ENCODE data around the gene COL6A1. TPM values are rescaled to one million over a fixed set of nuclear protein-coding genes. Genes with fewer than 3 reads are reported as not detected.

Gene COL6A1
- total RNA-seq, 2 donors from 2014 or later = 0.69 to 2.0 TPM

- H3K36me3 Mint-ChIP-seq (ENCODE audit: low read depth) = no peaks in the 10 kb centered on the region
- H3K4me3 Mint-ChIP-seq = no peak overlapping the region
- H3K4me1 Mint-ChIP-seq = no peaks in the 10 kb centered on the region
- peaks cover 39% of the 10 kb centered on the region for H3K27me3 Mint-ChIP-seq
- H3K9me3 Mint-ChIP-seq = no peaks in the 10 kb centered on the region
- no peak for ATAC-seq (replicated peaks)
- H3K27ac Mint-ChIP-seq = no peak overlapping the region
Observed at GRCh38 chr21:46021398-46021797, 39.8 kb downstream of the COL6A1 start.

- no peaks in the 10 kb centered on the region for H3K4me1 Mint-ChIP-seq
- peaks cover 32% of the 10 kb centered on the region for H3K27me3 Mint-ChIP-seq
- H3K27ac Mint-ChIP-seq = no peak overlapping the region
- no peaks in the 10 kb centered on the region for H3K9me3 Mint-ChIP-seq
- no peak overlapping the region for H3K4me3 Mint-ChIP-seq
- H3K36me3 Mint-ChIP-seq (ENCODE audit: low read depth) = no peaks in the 10 kb centered on the region
- no peak for ATAC-seq (replicated peaks)
Observed at GRCh38 chr21:46021978-46022544, 40.5 kb downstream of the COL6A1 start.

GRCh38 chr21:46022551-46023525 lies 41.3 kb downstream of the COL6A1 start:
- no peak overlapping the region for H3K4me3 Mint-ChIP-seq
- H3K27me3 Mint-ChIP-seq = peaks cover 24% of the 10 kb centered on the region
- H3K36me3 Mint-ChIP-seq (ENCODE audit: low read depth) = no peaks in the 10 kb centered on the region
- H3K27ac Mint-ChIP-seq = no peak overlapping the region
- no peaks in the 10 kb centered on the region for H3K9me3 Mint-ChIP-seq
- ATAC-seq (replicated peaks) = no peak
- no peaks in the 10 kb centered on the region for H3K4me1 Mint-ChIP-seq

GRCh38 chr21:46023555-46023954 lies 42.0 kb downstream of the COL6A1 start:
- H3K36me3 Mint-ChIP-seq (ENCODE audit: low read depth) = no peaks in the 10 kb centered on the region
- peaks cover 18% of the 10 kb centered on the region for H3K27me3 Mint-ChIP-seq
- no peak for ATAC-seq (replicated peaks)
- H3K27ac Mint-ChIP-seq = no peak overlapping the region
- H3K9me3 Mint-ChIP-seq = no peaks in the 10 kb centered on the region
- H3K4me1 Mint-ChIP-seq = no peaks in the 10 kb centered on the region
- no peak overlapping the region for H3K4me3 Mint-ChIP-seq

GRCh38 chr21:46024141-46024540 lies 42.6 kb downstream of the COL6A1 start:
- Mint-ChIP-seq H3K36me3 (ENCODE audit: low read depth) (no peaks in the 10 kb centered on the region), H3K27me3 (peaks cover 18% of the 10 kb centered on the region), H3K4me3 (no peak overlapping the region)

GRCh38 chr21:46025113-46025770 lies 43.7 kb downstream of the COL6A1 start:
- peak; percentile 51 for ATAC-seq (replicated peaks)

More at GRCh38 chr21:46024141-46024540, 42.6 kb downstream of the COL6A1 start:
- ATAC-seq (replicated peaks) = no peak
- H3K27ac Mint-ChIP-seq = no peak overlapping the region
- peaks cover 3% of the 10 kb centered on the region for H3K9me3 Mint-ChIP-seq
- H3K4me1 Mint-ChIP-seq = no peaks in the 10 kb centered on the region

GRCh38 chr21:46027851-46028493 lies 46.4 kb downstream of the COL6A1 start:
- Mint-ChIP-seq H3K4me1 (no peaks in the 10 kb centered on the region), H3K36me3 (ENCODE audit: low read depth) (no peaks in the 10 kb centered on the region), H3K27ac (no peak overlapping the region), H3K9me3 (peaks cover 5% of the 10 kb centered on the region), H3K4me3 (no peak overlapping the region), H3K27me3 (peaks cover 10% of the 10 kb centered on the region)
- ATAC-seq (replicated peaks) = no peak

More at GRCh38 chr21:46025113-46025770, 43.7 kb downstream of the COL6A1 start:
- Mint-ChIP-seq H3K4me3 (no peak overlapping the region), H3K4me1 (no peaks in the 10 kb centered on the region), H3K9me3 (peaks cover 5% of the 10 kb centered on the region), H3K27me3 (peaks cover 10% of the 10 kb centered on the region), H3K36me3 (ENCODE audit: low read depth) (no peaks in the 10 kb centered on the region), H3K27ac (no peak overlapping the region)

GRCh38 chr21:46028573-46029091 lies 47.1 kb downstream of the COL6A1 start:
- H3K36me3 Mint-ChIP-seq (ENCODE audit: low read depth) = no peaks in the 10 kb centered on the region
- H3K9me3 Mint-ChIP-seq = peaks cover 5% of the 10 kb centered on the region
- peaks cover 10% of the 10 kb centered on the region for H3K27me3 Mint-ChIP-seq
- no peak overlapping the region for H3K27ac Mint-ChIP-seq
- no peak for ATAC-seq (replicated peaks)
- no peaks in the 10 kb centered on the region for H3K4me1 Mint-ChIP-seq
- no peak overlapping the region for H3K4me3 Mint-ChIP-seq

- Mint-ChIP-seq H3K36me3 (ENCODE audit: low read depth) (no peaks in the 10 kb centered on the region), H3K27ac (no peak overlapping the region), H3K27me3 (peaks cover 10% of the 10 kb centered on the region), H3K4me1 (no peaks in the 10 kb centered on the region), H3K4me3 (no peak overlapping the region), H3K9me3 (peaks cover 5% of the 10 kb centered on the region)
- ATAC-seq (replicated peaks) = no peak
Observed at GRCh38 chr21:46029186-46029924, 47.8 kb downstream of the COL6A1 start.

GRCh38 chr21:46031484-46031883 lies 49.9 kb downstream of the COL6A1 start:
- Mint-ChIP-seq H3K9me3 (peaks cover 5% of the 10 kb centered on the region), H3K27me3 (peaks cover 7% of the 10 kb centered on the region), H3K4me3 (no peak overlapping the region), H3K4me1 (no peaks in the 10 kb centered on the region), H3K27ac (no peak overlapping the region), H3K36me3 (ENCODE audit: low read depth) (no peaks in the 10 kb centered on the region)
- ATAC-seq (replicated peaks) = no peak

GRCh38 chr21:46032100-46032499 lies 50.5 kb downstream of the COL6A1 start:
- no peaks in the 10 kb centered on the region for H3K36me3 Mint-ChIP-seq (ENCODE audit: low read depth)
- no peak for ATAC-seq (replicated peaks)
- H3K4me1 Mint-ChIP-seq = no peaks in the 10 kb centered on the region
- peaks cover 7% of the 10 kb centered on the region for H3K27me3 Mint-ChIP-seq
- no peak overlapping the region for H3K27ac Mint-ChIP-seq
- H3K4me3 Mint-ChIP-seq = no peak overlapping the region
- H3K9me3 Mint-ChIP-seq = peaks cover 5% of the 10 kb centered on the region

GRCh38 chr21:46033410-46034400 lies 52.1 kb downstream of the COL6A1 start:
- Mint-ChIP-seq H3K4me1 (no peaks in the 10 kb centered on the region), H3K27ac (no peak overlapping the region), H3K27me3 (peaks cover 7% of the 10 kb centered on the region), H3K4me3 (no peak overlapping the region), H3K36me3 (ENCODE audit: low read depth) (no peaks in the 10 kb centered on the region), H3K9me3 (peaks cover 5% of the 10 kb centered on the region)
- ATAC-seq (replicated peaks) = no peak
